Measurements from ENCODE around the gene GAPDH.

Gene GAPDH

GRCh38 chr12:6567112-6567670 is 32.9 kb downstream of the GAPDH start:
- TF ChIP-seq NFIC (IDR thresholded peaks at IDR 0.05) (no peak), TCF12 (IDR thresholded peaks at IDR 0.05; ENCODE audit: low read depth) (no peak)
- TF ChIP-seq, protein P1, sequence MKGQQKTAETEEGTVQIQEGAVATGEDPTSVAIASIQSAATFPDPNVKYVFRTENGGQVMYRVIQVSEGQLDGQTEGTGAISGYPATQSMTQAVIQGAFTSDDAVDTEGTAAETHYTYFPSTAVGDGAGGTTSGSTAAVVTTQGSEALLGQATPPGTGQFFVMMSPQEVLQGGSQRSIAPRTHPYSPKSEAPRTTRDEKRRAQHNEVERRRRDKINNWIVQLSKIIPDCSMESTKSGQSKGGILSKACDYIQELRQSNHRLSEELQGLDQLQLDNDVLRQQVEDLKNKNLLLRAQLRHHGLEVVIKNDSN (IDR thresholded peaks at IDR 0.05) = no peak

- TF ChIP-seq TAF1 (IDR thresholded peaks at IDR 0.05; ENCODE audit: low read depth) (no peak), EP300 (IDR thresholded peaks at IDR 0.05; ENCODE audit: borderline replicate concordance) (no peak), ZBTB7A (IDR thresholded peaks at IDR 0.05; ENCODE audit: low read depth) (no peak), TEAD4 (IDR thresholded peaks at IDR 0.05) (no peak), EGR1 (IDR thresholded peaks at IDR 0.05) (no peak), YY1 (IDR thresholded peaks at IDR 0.05; ENCODE audit: low read depth) (no peak), NFIC (IDR thresholded peaks at IDR 0.05) (no peak), FOXM1 (IDR thresholded peaks at IDR 0.05; ENCODE audit: borderline replicate concordance, low read depth) (no peak), RAD21 (IDR thresholded peaks at IDR 0.05; ENCODE audit: low read depth) (no peak)
- TF ChIP-seq, protein P1 (IDR thresholded peaks at IDR 0.05) = no peak
Observed at GRCh38 chr12:6569312-6569711, 35.0 kb downstream of the GAPDH start.

DNA sequence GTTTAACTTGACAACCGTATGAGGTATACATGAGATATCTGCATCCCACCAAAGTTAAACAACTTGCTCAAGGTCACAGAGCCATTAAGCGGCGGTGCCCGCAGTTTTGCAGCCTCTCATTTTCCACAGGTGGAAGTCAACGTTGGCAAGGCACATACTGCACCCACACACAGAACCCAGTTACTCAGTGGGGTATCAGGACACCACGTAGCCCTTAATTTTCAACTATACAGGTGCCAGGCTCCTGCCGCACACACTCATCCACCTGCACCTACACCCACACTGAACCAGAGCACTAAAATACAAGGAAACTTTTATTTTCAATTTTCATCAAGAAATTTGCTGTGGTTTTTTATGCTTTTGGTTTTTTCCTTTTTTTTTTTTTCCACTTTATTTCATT is 35.5 kb downstream of the GAPDH start:
- TF ChIP-seq, protein P1 (IDR thresholded peaks at IDR 0.05) = no peak
- TF ChIP-seq CREB1 (IDR thresholded peaks at IDR 0.05; ENCODE audit: low read depth) = no peak
- no peak for TF ChIP-seq TEAD4 (IDR thresholded peaks at IDR 0.05)
- no peak for TF ChIP-seq CEBPB (IDR thresholded peaks at IDR 0.05)
- no peak for TF ChIP-seq REST (IDR thresholded peaks at IDR 0.05; ENCODE audit: low read depth)
- TF ChIP-seq TAF1 (IDR thresholded peaks at IDR 0.05; ENCODE audit: low read depth) = no peak
- TF ChIP-seq RAD21 (IDR thresholded peaks at IDR 0.05; ENCODE audit: low read depth) = no peak
- no peak for TF ChIP-seq EGR1 (IDR thresholded peaks at IDR 0.05)
- TF ChIP-seq TCF12 (IDR thresholded peaks at IDR 0.05; ENCODE audit: low read depth) = no peak
- no peak for TF ChIP-seq YY1 (IDR thresholded peaks at IDR 0.05; ENCODE audit: low read depth)
- no peak for TF ChIP-seq ZBTB7A (IDR thresholded peaks at IDR 0.05; ENCODE audit: low read depth)
- TF ChIP-seq NFIC (IDR thresholded peaks at IDR 0.05) = no peak

DNA sequence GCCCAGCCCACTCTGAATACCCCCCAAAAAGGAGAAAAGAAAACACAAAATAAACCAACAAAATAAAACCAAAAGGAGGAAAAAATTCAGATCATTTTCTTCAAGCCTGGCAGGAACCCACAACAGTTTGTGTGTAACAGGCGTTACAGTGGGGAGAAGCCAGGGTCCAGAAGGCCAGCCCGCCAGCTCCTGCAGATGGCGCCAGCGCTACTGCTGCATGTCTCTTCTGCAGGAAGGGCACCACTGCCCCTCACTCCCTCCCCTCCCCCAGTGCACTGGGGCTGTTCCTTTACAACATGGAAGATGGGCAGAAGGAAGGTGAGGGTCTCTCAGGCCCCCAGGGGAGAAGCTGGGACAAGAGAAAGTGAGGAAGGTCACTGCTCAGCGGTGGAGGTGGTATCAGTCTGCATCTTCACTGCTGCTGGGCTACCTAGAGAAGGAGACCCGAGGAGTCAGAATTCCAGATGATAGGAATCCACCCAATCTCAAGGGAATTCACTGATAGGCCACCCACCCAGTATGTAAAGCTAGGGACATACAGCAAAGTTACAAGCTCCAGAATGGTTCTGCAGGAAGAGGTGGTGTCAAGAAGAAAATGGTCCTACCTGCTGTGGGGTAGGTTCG is 36.1 kb downstream of the GAPDH start:
- TF ChIP-seq NFIC (IDR thresholded peaks at IDR 0.05) = no peak
- peak; percentile 56; the same call in 1 of the 2 replicates for TF ChIP-seq RAD21 (IDR thresholded peaks at IDR 0.05; ENCODE audit: low read depth)
- no peak for TF ChIP-seq TCF12 (IDR thresholded peaks at IDR 0.05; ENCODE audit: low read depth)

- TF ChIP-seq ZBTB7A (IDR thresholded peaks at IDR 0.05; ENCODE audit: low read depth) = no peak
- TF ChIP-seq EGR1 (IDR thresholded peaks at IDR 0.05) = no peak
Observed at GRCh38 chr12:6573001-6573400, 38.7 kb downstream of the GAPDH start.

DNA sequence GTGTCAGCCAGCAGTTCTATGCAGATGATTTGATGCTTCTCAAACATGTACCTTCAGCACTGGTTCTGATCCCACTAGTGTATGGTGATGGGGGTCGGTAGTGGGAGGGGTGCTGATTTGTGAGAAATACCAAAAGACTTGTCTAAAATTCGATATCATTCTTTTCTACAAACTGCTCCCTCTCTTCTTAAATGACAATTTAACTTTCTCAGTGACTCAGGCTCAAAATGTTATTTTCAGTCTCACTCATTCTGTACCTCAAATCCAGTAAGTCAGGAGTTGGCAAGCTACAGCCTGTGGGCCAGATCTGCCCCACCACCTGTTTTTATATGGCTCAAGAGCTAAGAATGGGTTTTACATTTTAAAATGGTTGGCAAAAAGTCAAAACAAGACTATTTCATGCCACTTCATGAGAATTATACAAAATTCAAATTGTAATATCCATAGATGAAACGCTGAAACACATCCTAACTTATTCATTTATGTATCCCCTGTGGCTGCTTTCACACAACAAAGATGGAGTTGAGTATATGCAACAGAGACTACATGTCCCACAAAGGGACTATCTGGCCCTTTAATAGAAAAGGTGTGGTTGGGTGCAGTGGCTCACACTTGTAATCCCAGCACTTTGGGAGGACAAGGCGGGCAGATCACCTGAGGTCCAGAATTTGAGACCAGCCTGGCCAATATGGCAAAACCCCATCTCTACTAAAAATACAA is 40.4 kb downstream of the GAPDH start:
- TF ChIP-seq TAF1 (IDR thresholded peaks at IDR 0.05; ENCODE audit: low read depth) (no peak), TEAD4 (IDR thresholded peaks at IDR 0.05) (no peak), YY1 (IDR thresholded peaks at IDR 0.05; ENCODE audit: low read depth) (no peak), EGR1 (IDR thresholded peaks at IDR 0.05) (no peak), RAD21 (IDR thresholded peaks at IDR 0.05; ENCODE audit: low read depth) (no peak), EP300 (IDR thresholded peaks at IDR 0.05; ENCODE audit: borderline replicate concordance) (no peak), NFIC (IDR thresholded peaks at IDR 0.05) (no peak), CEBPB (IDR thresholded peaks at IDR 0.05) (no peak), TCF12 (IDR thresholded peaks at IDR 0.05; ENCODE audit: low read depth) (no peak)

- TF ChIP-seq CREB1 (IDR thresholded peaks at IDR 0.05; ENCODE audit: low read depth) (no peak), EGR1 (IDR thresholded peaks at IDR 0.05) (no peak), MAX (IDR thresholded peaks at IDR 0.05) (no peak), EP300 (IDR thresholded peaks at IDR 0.05; ENCODE audit: borderline replicate concordance) (no peak), YY1 (IDR thresholded peaks at IDR 0.05; ENCODE audit: low read depth) (no peak), TAF1 (IDR thresholded peaks at IDR 0.05; ENCODE audit: low read depth) (no peak), CEBPB (IDR thresholded peaks at IDR 0.05) (no peak), TCF12 (IDR thresholded peaks at IDR 0.05; ENCODE audit: low read depth) (no peak), FOXM1 (IDR thresholded peaks at IDR 0.05; ENCODE audit: borderline replicate concordance, low read depth) (no peak), TEAD4 (IDR thresholded peaks at IDR 0.05) (no peak), NFIC (IDR thresholded peaks at IDR 0.05) (no peak), ZBTB7A (IDR thresholded peaks at IDR 0.05; ENCODE audit: low read depth) (no peak), RAD21 (IDR thresholded peaks at IDR 0.05; ENCODE audit: low read depth) (no peak), REST (IDR thresholded peaks at IDR 0.05; ENCODE audit: low read depth) (no peak)
- TF ChIP-seq, protein P1 (IDR thresholded peaks at IDR 0.05) = no peak
Observed at GRCh38 chr12:6575648-6576047, 41.3 kb downstream of the GAPDH start.
